SIG-M5 treated with dmso at 0.1 percent for 504 hours (cell line): ENCODE data around the gene PRKCH.

Experiments used
- DNase-seq: peaks from one replicate; lab custom pipeline; 2025; ENCODE audit not compliant: unreplicated experiment; lab: John Stamatoyannopoulos, UW

The PRKCH gene

GRCh38 chr14:61484826-61485584, 163.6 kb downstream of the PRKCH start:
- DNase-seq, result no peak

- no peak for DNase-seq
Observed at GRCh38 chr14:61485661-61486060, 164.3 kb downstream of the PRKCH start.

- DNase-seq, result no peak
Observed at GRCh38 chr14:61486930-61487495, 165.6 kb downstream of the PRKCH start.

GRCh38 chr14:61488417-61489401, 167.3 kb downstream of the PRKCH start:
- DNase-seq, result no peak

GRCh38 chr14:61489512-61489911, 168.1 kb downstream of the PRKCH start:
- DNase-seq, result no peak

- DNase-seq, result peak; percentile 64
Observed at GRCh38 chr14:61489932-61490331, 168.6 kb downstream of the PRKCH start.

GRCh38 chr14:61491224-61491623, 169.8 kb downstream of the PRKCH start:
- DNase-seq, result no peak

GRCh38 chr14:61491876-61492434, 170.6 kb downstream of the PRKCH start:
- no peak for DNase-seq

GRCh38 chr14:61492474-61492873, 171.1 kb downstream of the PRKCH start:
- no peak for DNase-seq

- DNase-seq, result no peak
Observed at GRCh38 chr14:61493239-61493638, 171.9 kb downstream of the PRKCH start.

- DNase-seq, result no peak
Observed at GRCh38 chr14:61494018-61494417, 172.6 kb downstream of the PRKCH start.

GRCh38 chr14:61495809-61496208, 174.4 kb downstream of the PRKCH start:
- DNase-seq, result no peak

GRCh38 chr14:61498303-61498702, 176.9 kb downstream of the PRKCH start:
- DNase-seq, result no peak

- DNase-seq, result no peak
Observed at GRCh38 chr14:61498811-61499210, 177.4 kb downstream of the PRKCH start.

- no peak for DNase-seq
Observed at GRCh38 chr14:61499991-61500390, 178.6 kb downstream of the PRKCH start.

- no peak for DNase-seq
Observed at GRCh38 chr14:61501714-61502458, 180.5 kb downstream of the PRKCH start.

GRCh38 chr14:61502459-61503093, 181.2 kb downstream of the PRKCH start:
- no peak for DNase-seq

- no peak for DNase-seq
Observed at GRCh38 chr14:61503167-61503801, 181.9 kb downstream of the PRKCH start.

GRCh38 chr14:61504901-61505300, 183.5 kb downstream of the PRKCH start:
- no peak for DNase-seq
